ENCODE data around the gene SERPINE2. TPM values are rescaled to one million over a fixed set of nuclear protein-coding genes. Genes with fewer than 3 reads are reported as not detected.
A peak's percentile ranks its signal among the peaks of the same experiment; 100 is the strongest.

SERPINE2 gene
- polyA plus RNA-seq, 3 donors = not detected

DNA sequence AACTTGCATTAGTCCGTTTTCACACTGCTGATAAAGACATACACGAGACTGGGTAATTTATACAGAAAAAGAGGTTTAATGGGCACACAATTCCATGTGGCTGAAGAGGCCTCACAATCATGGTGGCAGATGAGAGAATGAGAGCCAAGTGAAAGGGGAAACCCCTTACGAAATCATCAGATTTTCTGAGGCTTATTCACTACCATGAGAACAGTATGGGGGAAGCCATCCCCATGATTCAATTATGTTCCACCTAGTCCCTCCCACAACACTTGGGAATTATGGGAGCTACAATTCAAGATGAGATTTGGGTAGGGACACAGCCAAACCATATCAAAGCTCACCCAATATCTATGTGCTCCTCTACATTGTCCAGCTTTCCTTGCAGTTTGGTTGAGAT is 16.0 kb upstream of the SERPINE2 start:
- peaks cover 0 to 5% (median 2%) of the 10 kb centered on the region in 7 donors for H3K9me3 Mint-ChIP-seq
- no peak for DNase-seq
- H3K27ac ChIP-seq (ENCODE audit: low read depth in 1 of 2, low read length in 2 of 2) = no peak overlapping the region
- H3K36me3 Mint-ChIP-seq = no peaks in the 10 kb centered on the region
- TF ChIP-seq, protein P1, sequence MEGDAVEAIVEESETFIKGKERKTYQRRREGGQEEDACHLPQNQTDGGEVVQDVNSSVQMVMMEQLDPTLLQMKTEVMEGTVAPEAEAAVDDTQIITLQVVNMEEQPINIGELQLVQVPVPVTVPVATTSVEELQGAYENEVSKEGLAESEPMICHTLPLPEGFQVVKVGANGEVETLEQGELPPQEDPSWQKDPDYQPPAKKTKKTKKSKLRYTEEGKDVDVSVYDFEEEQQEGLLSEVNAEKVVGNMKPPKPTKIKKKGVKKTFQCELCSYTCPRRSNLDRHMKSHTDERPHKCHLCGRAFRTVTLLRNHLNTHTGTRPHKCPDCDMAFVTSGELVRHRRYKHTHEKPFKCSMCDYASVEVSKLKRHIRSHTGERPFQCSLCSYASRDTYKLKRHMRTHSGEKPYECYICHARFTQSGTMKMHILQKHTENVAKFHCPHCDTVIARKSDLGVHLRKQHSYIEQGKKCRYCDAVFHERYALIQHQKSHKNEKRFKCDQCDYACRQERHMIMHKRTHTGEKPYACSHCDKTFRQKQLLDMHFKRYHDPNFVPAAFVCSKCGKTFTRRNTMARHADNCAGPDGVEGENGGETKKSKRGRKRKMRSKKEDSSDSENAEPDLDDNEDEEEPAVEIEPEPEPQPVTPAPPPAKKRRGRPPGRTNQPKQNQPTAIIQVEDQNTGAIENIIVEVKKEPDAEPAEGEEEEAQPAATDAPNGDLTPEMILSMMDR (IDR thresholded peaks at IDR 0.05) = no peak
- H3K36me3 ChIP-seq (replicated peaks in 1 of 2; ENCODE audit: control insufficient read depth in 1 of 2, insufficient read depth in 2 of 2, low read length in 2 of 2) = no peaks in the 10 kb centered on the region
- intact Hi-C loops (cut with micrococcal nuclease) = no loop called here
- H3K27me3 Mint-ChIP-seq (ENCODE audit: low read depth in 3 of 3) = peaks cover 2 to 7% (median 4%) of the 10 kb centered on the region in 3 donors
- no peak overlapping the region for H3K27ac Mint-ChIP-seq
- H2AFZ ChIP-seq (ENCODE audit: insufficient read depth, low read depth, low read length, poor library complexity, severe bottlenecking) = no peak overlapping the region
- H3K4me1 ChIP-seq (ENCODE audit: control insufficient read depth in 1 of 2, insufficient read depth in 2 of 2, low read length in 2 of 2) = no peaks in the 10 kb centered on the region
- no peak overlapping the region for H3K9ac ChIP-seq (ENCODE audit: insufficient read depth, low read length, poor library complexity, severe bottlenecking)
- no peak overlapping the region for H3K4me3 Mint-ChIP-seq
- peaks cover 0 to 2% of the 10 kb centered on the region in 2 donors for H3K27me3 ChIP-seq (ENCODE audit: control insufficient read depth in 2 of 2, insufficient read depth in 2 of 2, low read length in 2 of 2)
- 92% methylated on average over 2 of the region's 3 CpGs for WGBS (ENCODE audit: insufficient coverage)
- no peak overlapping the region for H3K4me3 ChIP-seq (replicated peaks in 1 of 3; ENCODE audit: low read depth in 2 of 3, low read length in 3 of 3)
- no peaks in the 10 kb centered on the region for H4K20me1 ChIP-seq (ENCODE audit: insufficient read depth, low read length)
- H3K4me1 Mint-ChIP-seq = peaks cover 3% of the 10 kb centered on the region
- H3K4me2 ChIP-seq (replicated peaks; ENCODE audit: extremely low read depth, low read length, poor library complexity, severe bottlenecking) = no peak overlapping the region
- no peaks in the 10 kb centered on the region for H3K9me3 ChIP-seq (replicated peaks in 1 of 2; ENCODE audit: control insufficient read depth in 1 of 2, insufficient read depth in 1 of 2, low read length in 2 of 2)
- no peaks in the 10 kb centered on the region for H3K79me2 ChIP-seq (ENCODE audit: insufficient read depth, low read length)

DNA sequence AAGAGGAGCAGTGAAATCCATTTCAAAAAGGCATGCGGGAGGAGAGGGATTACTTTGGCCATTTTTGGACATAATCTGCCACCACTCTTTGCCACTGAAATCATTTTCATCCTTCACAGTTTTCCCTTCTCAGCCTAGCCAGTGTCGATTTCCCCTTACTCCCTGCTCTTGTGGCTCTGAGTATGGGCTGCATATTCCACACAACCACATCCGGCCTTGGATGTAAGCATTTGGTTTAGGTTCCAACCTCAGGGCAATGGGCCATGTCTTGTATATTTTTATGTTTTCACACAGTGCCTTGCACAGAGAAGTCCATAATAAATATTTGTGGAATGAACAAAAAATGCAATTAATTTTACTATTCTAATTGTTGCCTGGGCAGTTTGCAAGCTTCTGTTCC is 7.7 kb upstream of the SERPINE2 start:
- Mint-ChIP-seq H3K4me3 (peak overlapping the region in 1 of 2 donors; percentile 36), H3K27ac (no peak overlapping the region), H3K4me1 (peaks cover 4% of the 10 kb centered on the region), H3K27me3 (ENCODE audit: low read depth in 3 of 3) (peaks cover 20 to 35% (median 27%) of the 10 kb centered on the region in 3 donors), H3K36me3 (no peaks in the 10 kb centered on the region), H3K9me3 (peaks cover 0 to 6% (median 0%) of the 10 kb centered on the region in 7 donors)
- no peaks in the 10 kb centered on the region for H4K20me1 ChIP-seq (ENCODE audit: insufficient read depth, low read length)
- intact Hi-C loops (cut with micrococcal nuclease) = no loop called here
- no peaks in the 10 kb centered on the region for H3K9me3 ChIP-seq (replicated peaks in 1 of 2; ENCODE audit: control insufficient read depth in 1 of 2, insufficient read depth in 1 of 2, low read length in 2 of 2)
- no peak overlapping the region for H3K27ac ChIP-seq (ENCODE audit: low read depth in 1 of 2, low read length in 2 of 2)
- peaks cover 8 to 17% of the 10 kb centered on the region in 2 donors for H3K27me3 ChIP-seq (ENCODE audit: control insufficient read depth in 2 of 2, insufficient read depth in 2 of 2, low read length in 2 of 2)
- TF ChIP-seq, protein P1 (IDR thresholded peaks at IDR 0.05) = no peak
- no peaks in the 10 kb centered on the region for H3K79me2 ChIP-seq (ENCODE audit: insufficient read depth, low read length)
- no peaks in the 10 kb centered on the region for H3K36me3 ChIP-seq (replicated peaks in 1 of 2; ENCODE audit: control insufficient read depth in 1 of 2, insufficient read depth in 2 of 2, low read length in 2 of 2)
- H2AFZ ChIP-seq (ENCODE audit: insufficient read depth, low read depth, low read length, poor library complexity, severe bottlenecking) = no peak overlapping the region
- no peak for DNase-seq
- H3K4me3 ChIP-seq (replicated peaks in 1 of 3; ENCODE audit: low read depth in 2 of 3, low read length in 3 of 3) = no peak overlapping the region
- no peak overlapping the region for H3K4me2 ChIP-seq (replicated peaks; ENCODE audit: extremely low read depth, low read length, poor library complexity, severe bottlenecking)
- no peak overlapping the region for H3K9ac ChIP-seq (ENCODE audit: insufficient read depth, low read length, poor library complexity, severe bottlenecking)
- no peaks in the 10 kb centered on the region for H3K4me1 ChIP-seq (ENCODE audit: control insufficient read depth in 1 of 2, insufficient read depth in 2 of 2, low read length in 2 of 2)
- no CpG with 5 or more reads among the region's 3 CpGs for WGBS (ENCODE audit: insufficient coverage)

All from CD14-positive monocyte (primary cell).